HG03039 (cell line): ENCODE results near the gene PSMB11.
A peak's percentile ranks its signal among the peaks of the same experiment; 100 is the strongest.
"Not testable (repeated sequence)": the region's sequence is repeated elsewhere in the genome, so short reads cannot be mapped to it uniquely, and the experiment has no call there.

Experiments used
- ATAC-seq: cut with Tn5 transposase; IDR thresholded peaks from one replicate; pipeline ENCODE4 v1.9.1; 2021; ENCODE audit warnings: mild to moderate bottlenecking, moderate library complexity; ENCODE audit not compliant: unreplicated experiment

The PSMB11 gene

DNA sequence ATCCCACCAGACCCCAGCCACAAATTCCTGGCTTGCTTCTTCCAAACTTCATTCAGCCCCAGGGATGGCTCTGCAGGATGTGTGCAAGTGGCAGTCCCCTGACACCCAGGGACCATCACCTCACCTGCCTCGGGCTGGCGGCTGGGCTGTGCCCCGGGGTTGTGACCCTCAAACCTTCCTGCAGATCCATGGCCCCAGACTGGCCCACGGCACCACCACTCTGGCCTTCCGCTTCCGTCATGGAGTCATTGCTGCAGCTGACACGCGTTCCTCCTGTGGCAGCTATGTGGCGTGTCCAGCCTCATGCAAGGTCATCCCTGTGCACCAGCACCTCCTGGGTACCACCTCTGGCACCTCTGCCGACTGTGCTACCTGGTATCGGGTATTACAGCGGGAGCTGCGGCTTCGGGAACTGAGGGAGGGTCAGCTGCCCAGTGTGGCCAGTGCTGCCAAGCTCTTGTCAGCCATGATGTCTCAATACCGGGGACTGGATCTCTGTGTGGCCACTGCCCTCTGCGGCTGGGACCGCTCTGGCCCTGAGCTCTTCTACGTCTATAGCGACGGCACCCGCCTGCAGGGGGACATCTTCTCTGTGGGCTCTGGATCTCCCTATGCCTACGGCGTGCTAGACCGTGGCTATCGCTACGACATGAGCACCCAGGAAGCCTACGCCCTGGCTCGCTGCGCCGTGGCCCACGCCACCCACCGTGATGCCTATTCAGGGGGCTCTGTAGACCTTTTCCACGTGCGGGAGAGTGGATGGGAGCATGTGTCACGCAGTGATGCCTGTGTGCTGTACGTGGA, at the start of gene PSMB11:
Gene PSMB11, plus strand, starts transcription at position 51 of the 804 bp plus-strand sequence. Its CDS starts 14 bp downstream, at position 65.
- ATAC-seq: no peak

GRCh38 chr14:22993517-22993916, 48.5 kb upstream of the PSMB11 start:
- ATAC-seq: no peak

DNA sequence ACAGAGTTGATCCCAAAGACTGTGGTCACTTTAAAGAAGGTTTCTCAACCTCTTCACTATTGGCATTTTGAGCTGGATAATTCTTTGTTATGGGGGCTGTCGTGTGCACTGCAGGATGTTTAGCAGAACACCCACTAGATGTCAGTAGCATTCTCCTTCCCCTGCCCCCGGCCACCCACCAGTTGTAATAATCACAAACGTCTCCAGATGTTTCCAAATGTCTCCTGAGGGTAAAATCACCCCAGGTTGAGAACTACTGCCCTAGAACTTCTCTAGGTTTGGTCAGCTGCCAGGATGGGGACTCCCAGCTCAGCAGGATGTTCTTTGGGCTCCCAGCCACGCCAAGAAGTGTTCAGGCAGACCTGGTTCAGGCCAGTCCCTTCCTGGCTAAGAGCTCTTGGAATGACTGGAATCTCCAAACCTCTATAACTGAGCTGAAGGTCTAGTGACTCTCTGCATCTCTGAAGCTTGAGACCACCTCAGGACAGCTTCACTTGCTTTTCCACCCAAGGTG, 47.2 kb upstream of the PSMB11 start:
- no peak for ATAC-seq

DNA sequence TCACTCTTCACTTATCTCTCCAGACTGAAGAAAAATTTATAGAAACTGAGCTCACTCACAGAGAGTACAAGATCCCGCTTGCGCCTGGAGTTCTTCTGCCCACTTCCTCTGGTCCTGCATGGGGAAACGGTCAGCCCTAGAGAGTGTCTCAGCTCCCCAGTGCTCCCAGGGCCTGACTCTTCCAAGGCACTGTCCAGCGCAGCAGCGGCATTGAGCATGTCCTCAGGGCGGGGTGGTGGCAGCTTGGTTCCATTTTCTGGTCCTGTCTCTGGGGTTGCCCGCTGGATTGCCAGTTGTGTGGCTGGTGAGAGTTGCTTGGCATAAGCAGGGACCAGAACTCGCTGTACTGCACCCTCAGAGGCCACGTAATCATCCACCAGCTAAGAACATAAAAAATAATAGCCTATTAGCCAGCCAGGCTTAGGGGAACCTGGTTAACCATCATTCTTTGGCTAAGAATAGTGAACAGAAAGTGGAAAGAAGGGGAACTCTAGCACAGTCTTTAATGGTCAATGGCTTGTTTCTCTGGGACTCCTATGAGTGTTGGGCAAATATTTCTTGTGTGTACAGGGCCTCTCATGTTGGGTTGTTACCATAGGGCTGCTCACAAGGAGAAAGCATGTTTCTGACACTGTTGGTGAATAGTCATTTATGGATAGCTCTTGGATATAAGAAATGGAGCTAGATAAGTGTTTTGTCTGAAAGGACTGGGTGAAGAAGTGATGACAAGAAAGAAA, 46.0 kb upstream of the PSMB11 start:
- no peak for ATAC-seq

- no peak for ATAC-seq
Observed at GRCh38 chr14:22996768-22997654, 45.0 kb upstream of the PSMB11 start.

GRCh38 chr14:22997676-22998323, 44.2 kb upstream of the PSMB11 start:
- no peak for ATAC-seq

- ATAC-seq: no peak
Observed at GRCh38 chr14:22998329-22999012, 43.5 kb upstream of the PSMB11 start.

GRCh38 chr14:23000860-23001259, 41.2 kb upstream of the PSMB11 start:
- ATAC-seq: no peak

DNA sequence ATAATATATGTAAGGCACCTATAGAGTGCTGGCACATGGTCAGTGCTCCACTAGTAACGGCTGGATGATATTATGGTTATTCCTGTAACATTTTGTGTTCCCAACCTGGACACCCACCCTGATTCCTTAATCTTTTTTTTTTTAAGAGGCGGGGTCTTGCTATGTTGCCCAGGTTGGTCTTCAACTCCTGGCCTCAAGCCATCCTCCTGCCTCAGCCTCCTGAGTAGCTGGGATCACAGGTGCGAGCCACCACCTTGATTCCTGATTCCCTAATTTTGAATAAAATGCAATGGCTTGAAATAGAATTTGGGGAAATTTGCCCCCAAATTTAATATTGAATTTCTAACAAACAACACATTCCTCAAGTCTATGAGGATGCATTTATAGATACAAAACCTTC, 39.4 kb upstream of the PSMB11 start:
- no peak for ATAC-seq

DNA sequence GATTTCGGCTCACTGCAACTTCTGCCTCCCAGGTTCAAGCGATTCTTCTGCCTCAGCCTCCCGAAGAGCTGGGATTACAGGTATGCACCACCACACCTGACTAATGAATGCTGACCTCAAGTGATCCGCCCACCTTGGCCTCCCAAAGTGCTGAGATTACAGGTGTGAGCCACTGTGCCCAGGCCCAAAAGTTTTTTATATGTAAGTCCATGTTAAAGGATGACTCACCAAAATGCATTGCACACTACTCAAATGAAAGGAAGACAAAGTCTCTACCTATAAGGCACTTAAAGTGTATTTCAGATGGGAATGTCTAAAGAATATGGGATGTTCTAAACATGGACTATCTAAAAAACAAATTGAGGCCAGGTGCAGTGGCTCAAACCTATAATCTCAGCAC, 37.7 kb upstream of the PSMB11 start:
- ATAC-seq: not testable (repeated sequence)

- no peak for ATAC-seq
Observed at GRCh38 chr14:23005451-23006187, 36.4 kb upstream of the PSMB11 start.

DNA sequence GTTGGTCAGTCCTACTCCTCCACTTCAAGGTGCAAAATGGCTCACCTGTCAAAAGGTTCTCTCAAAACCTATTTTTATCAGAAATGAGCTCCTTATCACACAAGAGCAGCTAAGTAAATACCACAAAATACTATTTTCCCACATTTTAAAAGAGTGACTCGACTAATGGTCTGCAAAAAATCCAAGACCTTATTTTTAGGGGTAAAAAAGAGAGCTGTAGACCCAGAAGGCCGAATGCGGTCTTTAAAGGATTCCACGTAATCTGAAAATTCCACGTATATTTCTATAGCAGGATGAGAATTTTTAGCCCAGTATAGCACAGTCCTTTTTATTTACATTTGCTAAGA, 35.9 kb upstream of the PSMB11 start:
- no peak for ATAC-seq

DNA sequence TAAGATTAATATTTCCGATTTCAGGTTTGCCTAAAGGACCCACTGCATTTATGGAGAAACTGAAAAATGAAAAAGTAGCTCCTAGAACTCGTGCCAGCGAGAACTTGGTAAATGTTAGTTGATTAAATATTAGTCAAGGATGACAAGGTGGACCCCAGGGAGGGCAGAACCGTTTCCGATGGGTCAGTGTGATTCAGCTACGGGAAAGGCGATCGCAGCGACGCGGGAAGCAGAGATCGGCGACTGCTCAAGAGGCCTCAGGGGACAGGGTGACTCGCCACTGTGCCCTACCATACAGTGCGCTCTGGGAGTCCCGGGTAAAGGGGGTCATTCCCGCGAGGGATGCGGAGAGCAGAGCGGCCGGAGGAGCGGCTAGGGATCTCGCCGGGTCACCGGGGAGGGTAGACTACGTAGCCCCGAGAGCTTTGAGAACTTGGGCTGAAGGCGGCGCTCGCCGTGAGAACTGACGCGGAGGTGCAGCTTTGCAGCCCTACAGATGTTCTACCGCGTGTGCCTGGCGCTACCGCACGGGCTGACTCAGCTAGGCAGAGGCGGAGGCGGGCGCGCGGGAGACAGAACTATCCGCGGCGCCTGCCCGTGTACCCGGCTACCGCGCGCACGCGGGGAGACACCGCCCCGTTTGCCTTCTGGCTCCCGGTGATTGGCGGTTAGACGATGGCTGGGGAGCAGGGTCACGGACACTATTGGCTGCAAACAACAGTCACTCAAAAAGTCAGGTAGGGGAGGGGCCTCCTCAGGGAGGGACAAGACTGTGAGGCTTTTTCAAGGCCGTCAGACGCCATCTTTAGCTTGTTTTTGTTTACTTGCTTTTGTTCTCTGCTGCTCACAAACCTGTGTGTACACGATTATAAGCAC, 35.2 kb upstream of the PSMB11 start:
- ATAC-seq: peak; percentile 90

DNA sequence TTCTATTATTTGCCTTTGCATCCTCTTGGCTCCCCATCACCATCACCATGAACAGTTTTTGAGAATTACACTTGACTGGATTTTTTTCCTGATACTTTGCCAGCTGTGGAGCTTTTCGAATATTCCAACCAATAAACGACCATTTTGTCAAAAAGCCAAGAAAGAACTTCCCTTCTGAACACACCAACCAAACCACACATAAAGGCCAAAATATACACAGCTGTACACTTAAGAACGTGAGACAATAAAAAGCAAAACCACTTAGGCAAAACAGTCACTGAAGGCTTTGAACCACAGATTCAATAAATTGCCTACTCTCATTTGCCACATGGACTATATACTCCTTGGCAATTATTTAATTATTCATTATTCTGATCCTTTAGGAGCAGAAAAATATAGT, 33.2 kb upstream of the PSMB11 start:
- no peak for ATAC-seq

DNA sequence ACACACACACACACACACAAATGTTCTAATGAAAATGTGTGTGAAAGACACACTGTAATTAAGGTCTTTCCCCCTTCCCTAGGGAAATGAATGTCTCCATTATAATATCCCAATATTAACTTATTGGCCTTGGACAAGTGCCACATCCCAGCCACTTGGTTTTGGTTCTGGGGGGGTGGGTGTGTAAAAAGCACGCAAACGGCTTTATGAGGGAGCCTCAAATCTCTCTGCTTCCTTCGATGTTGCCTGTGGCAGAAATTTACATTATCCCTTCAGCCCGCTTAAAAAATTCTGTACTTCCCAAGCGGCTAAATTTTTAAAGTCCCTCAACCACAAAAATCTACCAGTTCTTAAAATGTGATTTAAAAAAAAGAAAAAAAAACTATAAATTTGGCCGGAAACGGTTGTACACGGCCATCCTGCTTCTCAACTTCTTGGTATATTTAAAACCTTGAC, 32.5 kb upstream of the PSMB11 start:
- no peak for ATAC-seq

DNA sequence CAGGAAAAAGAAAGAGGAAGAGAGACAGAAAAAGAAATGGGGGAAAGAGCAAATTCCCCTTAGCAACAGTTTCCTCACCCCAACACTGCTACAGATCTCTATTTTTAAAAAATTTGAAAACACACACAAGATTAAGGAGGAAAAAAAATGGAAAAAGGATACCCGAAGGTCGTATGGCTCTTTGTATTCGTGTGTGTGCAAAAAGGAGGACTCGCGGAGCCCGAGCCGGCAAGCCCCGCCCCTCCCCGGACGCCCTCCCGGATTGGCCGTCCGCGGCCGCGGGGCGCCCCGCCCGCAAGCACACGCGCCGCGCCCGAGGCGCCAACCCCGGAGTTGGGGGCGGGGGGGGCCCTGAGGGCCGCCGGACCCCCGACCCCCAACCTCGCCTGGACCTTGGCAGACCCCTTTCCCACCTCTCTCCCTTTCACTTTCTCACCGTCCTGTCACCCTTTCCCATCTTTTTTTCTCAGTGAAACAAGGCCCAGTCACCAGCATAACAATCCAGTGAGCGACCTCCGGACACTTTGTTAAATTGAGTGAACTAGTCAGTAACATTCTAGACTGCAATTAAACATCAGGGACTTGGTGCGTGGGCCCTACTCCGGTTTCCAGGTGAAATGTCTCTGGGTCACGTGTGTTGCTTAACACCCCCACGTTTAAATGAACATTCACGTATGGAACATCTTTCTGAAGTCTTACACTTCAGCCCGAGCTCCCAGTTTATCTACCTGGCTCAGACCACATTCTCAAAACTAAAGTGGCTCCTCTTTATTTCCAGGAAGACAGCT, 31.9 kb upstream of the PSMB11 start, which contains the start of gene C14orf93:
Gene C14orf93, minus strand, starts transcription at position 205 of the 788 bp plus-strand sequence. CDS start 11,120 bp downstream, outside the sequence.
- peak; percentile 32 for ATAC-seq

GRCh38 chr14:23013054-23013748, 28.8 kb upstream of the PSMB11 start:
- no peak for ATAC-seq
